CD4-positive, alpha-beta T cell treated with Interleukin-2 at 100 ng/mL for 4 hours (primary cell): Measurements from ENCODE around the gene CTRL.
"Not testable (repeated sequence)": the region's sequence is repeated elsewhere in the genome, so short reads cannot be mapped to it uniquely, and the experiment has no call there.

ENCODE experiments used
- DNase-seq: peaks from one replicate; pipeline ENCODE4 v3.0.0-alpha.2; 2020; ENCODE audit warnings: low spot score

The CTRL gene

DNA sequence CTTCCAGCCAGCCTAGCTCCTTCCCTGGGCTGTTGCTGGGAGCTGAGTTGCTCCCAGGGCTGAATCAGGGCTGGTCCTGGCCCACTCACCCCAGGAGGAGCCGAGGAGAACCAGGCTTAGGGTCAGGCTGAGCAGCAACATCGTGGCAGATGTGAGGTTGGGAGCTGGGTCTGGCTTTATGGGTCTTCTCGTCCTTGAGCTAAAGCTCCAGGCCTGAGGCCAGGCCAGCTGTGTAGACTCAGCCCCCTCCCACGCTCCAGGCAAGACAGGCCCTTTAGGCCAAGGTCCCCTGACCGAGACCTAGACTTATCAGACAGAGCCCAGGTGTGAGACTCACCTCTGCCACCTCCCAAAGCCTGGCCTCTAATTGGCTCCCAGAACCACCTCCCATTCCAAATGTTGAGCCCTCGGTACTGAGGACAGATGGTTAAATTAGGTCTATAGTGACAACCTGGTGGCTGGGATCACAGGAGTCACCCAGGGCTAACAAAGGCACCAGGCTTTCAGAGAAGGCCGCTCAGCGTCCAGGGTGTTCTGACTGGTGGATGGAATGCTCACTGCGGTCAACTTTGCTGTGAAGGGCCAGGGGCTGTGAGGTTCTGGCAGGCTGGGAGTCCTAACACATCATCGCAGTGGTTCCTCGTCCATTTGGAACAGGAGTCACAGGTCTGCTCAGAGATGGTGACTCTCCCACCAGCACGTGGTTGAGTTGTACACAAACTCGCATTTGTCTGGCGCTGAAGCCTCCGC, at the start of gene CTRL:
Gene CTRL (minus strand): TSS at position 151 of the 750 bp plus-strand sequence. CDS start 10 bp downstream, at position 141.
- no peak for DNase-seq

DNA sequence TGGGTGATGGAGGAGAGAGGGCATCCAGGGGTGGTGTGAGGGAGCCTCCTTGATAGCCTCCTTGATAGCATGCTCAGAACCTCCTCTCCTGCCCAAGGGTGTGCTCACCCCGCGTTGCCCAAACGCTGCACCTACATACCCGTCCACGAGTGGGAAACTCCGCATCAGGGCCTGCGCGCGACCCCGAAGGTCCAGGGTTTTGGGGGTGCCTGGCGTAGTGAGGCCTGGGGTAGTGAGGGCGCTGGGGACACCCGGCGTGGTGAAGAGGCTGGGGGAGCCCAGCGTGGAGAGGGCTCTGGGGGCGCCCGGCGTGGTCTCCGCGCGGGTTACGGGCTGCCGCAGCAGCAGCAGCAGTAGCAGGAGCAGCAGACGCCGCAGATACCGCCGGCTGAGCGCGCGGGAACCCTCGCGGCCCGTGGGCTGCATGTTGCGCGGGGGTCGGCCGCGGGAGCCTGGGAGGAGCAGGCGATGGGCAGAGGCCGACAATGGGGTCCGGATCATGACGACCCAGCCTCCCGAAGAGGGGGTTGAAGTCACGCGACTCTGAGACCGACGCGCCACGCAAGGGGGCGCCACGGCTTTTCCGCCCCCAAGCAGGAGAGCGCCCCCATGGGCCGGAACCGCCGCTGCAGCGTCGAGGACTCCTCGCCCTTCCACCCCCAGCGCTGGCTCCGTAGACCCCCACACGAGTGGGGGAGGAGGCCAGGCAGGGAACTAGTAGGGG, 48.5 kb upstream of the CTRL start, which contains the start of gene DPEP3:
Gene DPEP3 (minus strand): TSS at position 545 of the 724 bp plus-strand sequence. CDS start 119 bp downstream, at position 426.
- no peak for DNase-seq

DNA sequence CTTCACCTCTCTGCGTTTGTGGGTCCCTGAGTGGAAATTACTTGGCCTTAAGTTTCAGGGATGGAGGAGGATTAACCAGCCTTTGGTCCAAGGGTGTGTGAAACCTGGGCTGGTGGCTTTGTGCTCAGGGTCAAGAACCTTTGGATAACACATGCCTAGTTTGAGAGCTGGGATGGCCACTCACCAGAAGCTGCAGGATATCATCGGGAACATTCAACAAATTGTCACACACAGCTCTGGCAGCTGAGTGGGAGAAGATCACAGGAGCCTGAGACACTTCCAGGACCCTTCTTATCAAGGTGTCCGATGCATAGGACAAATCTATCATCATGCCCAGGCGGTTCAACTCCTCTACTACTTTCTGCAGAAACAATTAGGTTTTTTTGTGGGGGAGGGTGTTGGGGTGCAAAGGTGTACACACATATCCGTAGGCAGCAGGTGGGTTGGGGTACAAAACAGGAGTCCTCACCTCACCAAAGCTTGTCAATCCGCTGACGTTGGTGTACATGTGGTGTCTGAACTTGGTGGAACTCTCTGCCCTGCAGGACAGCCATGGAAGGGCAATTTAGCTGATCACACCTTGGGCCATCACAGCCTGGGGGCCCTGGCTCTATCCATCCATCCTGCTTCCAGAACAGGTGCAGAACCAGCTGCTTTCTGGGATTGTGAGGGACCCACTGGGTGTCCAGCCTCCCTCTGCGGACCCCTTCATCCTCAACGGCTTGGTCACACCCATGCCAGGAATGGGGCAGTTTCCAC, 46.0 kb upstream of the CTRL start:
- DNase-seq = no peak

DNA sequence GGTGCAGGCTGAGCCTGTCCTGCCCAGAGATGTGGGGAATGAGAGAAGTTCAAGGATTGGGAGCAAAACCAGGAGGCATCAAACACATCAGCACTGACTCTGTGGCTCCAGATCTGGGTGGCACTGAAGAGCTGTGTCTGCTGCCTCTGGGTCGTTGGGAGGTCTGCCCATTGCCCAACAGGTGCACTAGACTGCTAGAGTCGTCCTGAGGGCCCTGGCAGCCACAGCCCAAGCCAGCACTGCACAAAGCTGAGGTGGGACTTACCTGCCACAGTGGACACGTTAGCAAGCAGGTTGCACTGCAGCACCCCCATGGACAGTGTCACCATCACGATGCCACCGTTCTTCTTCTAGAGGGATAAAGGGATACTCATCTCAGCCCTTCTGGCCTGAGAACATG, 45.3 kb upstream of the CTRL start:
- DNase-seq = no peak

DNA sequence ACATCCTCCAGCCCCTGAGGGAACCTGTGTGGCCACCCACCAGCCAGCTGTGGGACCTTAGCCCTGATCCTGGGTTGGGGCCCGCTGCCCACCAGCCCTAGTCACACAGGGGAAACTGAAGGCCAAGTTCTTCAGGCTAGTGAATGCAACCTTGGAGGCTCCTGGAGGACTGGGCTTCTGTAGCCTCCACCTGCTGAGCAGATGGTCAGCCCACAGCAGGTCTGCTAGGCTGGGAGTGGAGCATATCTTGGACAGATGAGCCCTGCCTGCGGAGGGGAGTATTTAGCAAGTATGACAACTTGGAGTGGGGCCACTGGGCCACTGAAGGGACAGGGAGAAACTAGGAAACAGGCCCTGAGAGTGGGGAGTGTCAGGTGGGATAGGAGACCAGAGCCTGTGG, 44.5 kb upstream of the CTRL start:
- no peak for DNase-seq

DNA sequence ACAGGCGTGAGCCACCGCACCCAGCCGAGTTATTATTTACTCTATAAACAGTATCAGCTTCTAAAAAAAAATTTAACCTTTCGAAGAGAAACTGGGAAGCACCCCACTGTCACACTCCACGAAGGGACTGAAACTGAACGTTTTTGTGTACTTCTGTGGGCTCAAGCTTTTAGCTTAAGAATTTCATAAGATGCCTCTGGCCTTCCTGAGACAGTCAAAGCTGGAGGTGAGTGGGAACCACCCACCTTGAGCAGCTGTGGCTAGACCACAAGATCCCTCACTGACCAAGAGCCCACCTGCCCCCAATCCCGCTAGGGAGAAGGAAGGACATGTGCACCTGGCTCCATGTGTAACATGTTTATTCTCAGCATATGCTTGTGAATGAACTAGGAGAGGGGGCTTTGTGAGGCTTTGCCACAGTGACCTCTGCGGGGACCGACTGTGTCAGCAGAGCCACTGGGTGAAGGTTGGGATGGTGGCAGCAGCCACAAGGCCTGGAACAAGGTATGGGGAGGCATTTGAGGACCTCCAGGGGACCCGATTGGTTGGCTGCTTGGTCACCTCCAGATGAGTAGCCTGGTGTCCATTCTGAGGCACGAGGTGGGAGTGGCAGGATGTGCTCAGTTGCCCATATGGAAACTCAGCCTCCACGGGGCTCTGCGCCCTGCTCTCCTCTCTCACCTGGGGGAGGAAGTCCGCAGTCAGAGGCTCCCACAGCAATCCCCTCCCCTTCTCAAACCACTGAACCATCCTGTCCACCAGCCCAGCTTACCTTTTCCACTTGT, 43.9 kb upstream of the CTRL start:
- DNase-seq = no peak

DNA sequence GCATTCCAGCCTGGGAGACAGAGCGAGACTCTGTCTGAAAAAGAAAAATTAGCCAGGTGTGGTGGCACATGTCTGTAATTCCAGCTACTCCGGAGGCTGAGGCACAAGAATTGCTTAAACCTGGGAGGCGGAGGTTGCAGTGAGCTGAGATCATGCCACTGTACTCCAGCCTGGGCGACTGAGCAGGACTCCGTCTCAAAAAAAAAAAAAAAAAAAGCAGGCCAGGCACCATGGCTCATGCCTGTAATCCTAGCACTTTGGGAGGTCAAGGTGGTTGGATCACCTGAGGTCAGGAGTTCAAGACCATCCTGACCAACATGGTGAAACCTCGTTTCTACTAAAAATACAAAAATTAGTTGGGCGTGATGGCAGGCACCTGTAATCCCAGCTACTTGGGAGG, 40.6 kb upstream of the CTRL start:
- DNase-seq = not testable (repeated sequence)

DNA sequence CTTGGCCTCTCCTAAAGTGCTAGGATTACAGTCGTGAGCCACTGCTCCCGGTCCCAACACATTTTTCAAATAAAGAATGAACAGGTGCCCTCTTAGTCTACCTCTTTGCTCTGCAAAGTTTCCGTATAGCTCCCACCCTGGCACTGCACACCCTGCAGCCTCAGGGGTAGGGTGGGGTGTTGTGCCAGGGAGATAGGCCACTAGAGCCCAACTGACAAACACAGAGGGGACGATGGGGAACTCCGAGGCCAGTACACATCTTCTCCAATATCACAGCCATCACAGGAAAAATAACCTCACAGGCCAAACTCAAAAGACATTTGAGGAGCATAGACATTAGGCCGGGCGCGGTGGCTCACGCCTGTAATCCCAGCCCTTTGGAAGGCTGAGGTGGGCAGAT, 39.4 kb upstream of the CTRL start:
- DNase-seq = no peak

DNA sequence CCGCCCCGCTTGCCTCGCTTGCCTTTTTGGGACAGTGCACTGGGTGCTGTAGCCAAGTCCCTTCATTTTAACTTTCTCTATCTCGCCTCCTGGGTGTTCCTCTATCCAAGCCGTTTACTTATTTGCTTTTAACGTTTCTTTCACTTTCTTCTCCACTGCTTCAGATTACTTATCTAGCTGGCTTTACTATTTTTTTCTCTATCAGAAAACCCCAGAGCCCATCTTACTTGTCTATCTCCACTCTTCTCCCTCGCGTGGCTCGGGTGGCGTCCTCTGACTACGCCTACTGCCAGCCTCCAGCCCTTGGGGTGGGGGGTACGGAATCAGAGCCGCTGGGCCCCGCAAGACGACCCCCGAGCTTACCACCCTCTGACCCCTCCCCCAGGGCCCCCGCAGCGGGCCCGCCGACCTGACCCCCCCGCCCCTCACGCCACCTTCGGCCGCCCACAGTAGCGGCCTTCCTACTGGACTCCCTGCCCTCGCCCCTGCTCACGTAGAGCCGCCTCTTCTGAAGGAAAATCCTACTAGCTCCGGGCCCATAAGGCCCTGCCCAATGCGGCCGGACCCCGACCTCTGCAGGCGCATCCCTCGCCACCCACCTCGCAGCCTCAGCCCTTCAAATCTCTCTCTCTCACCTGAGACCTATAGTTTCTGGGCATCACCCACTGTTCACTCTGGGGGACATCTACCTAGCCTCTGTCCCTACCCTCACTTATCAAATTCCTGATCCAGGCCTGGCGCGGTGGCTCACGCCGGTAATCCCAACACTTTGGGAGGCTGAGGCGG, 37.8 kb upstream of the CTRL start:
- peak; percentile 9 for DNase-seq

DNA sequence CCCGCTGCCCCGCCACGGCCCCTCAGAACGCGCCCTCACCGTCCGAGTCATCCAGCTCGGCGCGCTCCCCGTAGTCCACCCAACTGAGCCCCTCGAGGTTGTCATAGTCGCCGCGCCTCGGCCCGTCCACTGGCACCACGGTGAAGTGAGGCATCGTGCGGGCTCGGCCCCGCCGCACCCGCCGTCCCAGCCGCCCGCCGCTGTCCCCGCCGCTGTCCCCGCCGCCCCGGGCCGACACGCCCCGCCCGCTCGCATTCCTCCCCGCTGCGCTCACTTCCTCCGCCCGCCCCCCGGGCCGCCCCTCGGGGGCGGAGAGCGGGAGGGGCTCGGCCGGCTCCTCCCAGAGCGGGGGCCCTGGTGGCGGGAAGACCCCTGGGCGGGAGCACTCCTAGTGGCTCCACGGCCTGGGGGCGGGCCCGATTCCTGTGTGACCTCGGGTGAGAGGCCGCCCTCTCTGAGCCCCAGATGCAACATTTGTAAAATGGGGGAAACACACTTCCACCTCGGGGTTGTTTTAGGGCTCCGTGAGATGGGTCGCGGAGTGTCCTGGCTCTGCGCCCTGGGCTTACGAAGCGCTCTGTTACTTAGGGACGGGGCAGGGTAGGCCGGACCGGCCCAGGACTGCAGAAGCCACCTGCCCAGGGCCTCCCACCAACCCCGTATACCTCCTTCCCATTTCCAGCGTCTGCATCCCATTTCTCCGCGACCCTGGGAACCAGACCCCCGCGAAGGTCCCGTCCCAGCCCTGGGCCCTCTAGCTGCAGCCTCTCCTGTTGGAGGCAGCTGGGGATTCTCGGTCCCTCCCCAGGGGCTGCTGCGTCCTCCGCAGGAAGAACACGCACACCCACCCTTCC, 37.0 kb upstream of the CTRL start, which contains the start of gene SLC12A4:
Gene SLC12A4 (minus strand): TSS at position 238 of the 854 bp plus-strand sequence. CDS start 84 bp downstream, at position 154.
- DNase-seq = peak; percentile 82

DNA sequence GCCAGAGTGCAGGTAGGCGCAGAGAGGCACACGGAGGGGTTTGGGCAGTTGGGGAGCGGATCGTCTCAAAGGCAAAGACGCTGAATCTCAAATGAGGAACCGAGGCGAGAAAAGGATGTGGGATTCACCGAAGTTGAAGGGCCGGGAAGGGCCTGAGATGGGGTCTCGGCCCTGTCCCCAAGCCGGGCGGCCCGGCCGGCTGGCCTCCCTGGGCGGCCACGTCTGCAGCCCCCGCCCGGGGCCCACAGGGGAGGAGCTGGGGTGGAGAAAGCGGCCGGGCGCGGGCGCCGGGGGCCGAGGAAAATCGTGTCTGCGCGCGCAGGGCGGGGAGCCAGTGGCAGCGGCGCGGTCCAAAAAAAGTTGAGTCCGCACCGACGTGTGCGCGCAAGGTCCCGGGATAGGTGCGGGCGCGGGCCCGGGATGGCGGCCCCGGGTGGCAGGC, 36.3 kb upstream of the CTRL start:
- DNase-seq = peak; percentile 8

DNA sequence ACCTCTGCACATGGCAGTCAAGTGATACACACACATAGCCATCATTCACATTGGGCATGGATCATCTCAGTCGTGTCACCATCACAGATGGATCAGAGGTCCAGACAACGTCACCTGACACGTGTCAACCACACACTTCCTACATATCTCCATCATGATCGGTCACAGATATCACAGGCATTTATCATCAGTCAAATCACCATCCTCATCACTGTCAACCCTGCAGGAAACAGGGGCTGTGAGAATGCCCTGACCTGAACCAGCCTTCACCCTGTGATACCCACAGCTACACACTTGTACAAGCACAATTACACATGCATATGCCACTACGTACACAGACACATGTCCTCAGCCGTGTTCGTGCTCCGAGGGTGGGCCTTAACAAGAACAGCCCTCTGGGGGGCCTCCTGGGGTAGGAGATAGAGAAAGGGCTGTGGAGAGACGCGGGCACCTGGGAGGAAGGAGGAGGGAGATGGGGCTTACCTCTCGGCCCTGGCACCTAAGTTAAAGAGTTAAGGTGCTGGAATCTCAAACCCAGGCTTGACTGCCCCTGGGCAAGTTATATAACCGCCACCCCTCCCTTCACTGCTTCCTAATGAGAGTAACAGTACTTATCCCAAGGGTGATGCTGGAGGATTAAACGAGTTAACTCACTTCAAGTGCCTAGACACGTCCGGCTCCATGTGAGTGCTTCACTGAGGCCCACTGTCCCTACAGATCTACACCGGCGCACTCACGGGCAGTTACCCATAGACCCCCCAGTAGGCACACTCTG, 35.7 kb upstream of the CTRL start:
- peak; percentile 31 for DNase-seq

DNA sequence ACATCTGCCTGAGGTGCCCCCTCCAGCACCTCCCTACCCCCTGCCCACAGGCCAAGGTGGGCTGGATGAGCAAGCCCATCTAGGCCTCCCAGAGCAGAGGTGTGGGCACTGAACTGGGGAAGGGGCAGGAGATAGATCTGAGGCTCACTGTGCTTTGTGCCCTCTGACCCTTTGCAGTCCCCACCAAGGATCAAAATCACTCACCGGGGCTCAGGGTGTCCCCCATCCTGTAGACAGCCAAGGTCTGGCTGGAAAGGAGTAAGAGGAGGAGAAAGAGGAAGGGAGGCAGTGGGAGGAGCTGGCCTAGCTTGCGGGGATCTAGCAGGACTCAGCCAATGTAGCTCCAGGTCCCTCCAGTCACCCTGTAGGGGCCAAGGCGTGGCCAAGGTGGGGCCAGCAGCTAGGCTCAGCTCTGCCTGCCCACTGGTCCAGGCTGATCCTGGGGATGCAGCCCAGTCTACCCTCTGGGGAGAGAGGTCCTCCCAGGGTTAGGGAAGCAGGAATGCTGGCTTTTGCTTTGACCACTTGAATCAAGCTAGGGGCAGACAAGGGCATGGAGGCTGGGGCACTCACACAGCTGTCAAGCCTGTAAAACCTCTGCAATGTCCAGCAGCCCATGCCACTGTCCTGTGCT, 35.0 kb upstream of the CTRL start:
- DNase-seq = no peak

DNA sequence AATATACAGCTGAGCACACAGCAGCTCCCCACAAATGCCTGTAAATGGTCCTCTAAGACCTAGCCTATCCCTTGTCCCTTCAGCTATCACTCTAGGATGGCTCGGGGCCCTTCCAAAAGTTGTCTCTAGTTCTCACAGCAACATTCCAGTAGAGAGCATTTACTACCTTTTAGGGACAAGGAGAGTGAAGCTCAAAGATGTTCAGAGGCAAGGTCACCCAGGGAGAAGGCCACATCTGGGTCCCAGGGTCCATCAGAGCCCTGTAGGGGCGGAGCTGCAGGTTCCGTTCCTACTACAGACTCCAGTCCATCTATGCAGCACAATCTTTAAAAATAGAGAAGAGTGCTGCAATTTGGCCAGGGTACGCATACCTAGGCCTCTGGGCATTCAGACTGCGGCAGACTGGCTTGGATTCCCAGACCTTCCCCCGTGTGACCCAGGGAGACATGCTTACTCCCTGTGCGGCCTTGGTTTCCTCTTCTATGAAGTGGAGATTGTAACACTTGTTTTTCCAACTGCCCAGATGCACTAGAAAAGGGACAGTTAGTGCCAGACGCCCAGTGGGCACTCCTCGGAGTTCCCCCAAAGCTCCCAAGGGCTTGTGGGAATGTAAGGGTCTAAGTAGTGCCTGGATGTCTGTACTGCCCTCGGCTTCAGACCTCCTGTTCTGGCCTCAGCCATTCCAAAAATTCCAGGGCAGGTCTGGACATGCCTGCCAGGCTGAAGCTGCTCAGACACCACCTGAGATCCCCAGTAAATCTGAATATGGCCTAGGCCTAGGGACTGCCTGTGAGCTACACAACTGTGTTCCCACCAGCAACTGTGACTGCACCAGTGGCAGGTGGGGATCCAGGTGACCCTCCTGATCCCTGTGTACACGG, 34.2 kb upstream of the CTRL start:
- no peak for DNase-seq

DNA sequence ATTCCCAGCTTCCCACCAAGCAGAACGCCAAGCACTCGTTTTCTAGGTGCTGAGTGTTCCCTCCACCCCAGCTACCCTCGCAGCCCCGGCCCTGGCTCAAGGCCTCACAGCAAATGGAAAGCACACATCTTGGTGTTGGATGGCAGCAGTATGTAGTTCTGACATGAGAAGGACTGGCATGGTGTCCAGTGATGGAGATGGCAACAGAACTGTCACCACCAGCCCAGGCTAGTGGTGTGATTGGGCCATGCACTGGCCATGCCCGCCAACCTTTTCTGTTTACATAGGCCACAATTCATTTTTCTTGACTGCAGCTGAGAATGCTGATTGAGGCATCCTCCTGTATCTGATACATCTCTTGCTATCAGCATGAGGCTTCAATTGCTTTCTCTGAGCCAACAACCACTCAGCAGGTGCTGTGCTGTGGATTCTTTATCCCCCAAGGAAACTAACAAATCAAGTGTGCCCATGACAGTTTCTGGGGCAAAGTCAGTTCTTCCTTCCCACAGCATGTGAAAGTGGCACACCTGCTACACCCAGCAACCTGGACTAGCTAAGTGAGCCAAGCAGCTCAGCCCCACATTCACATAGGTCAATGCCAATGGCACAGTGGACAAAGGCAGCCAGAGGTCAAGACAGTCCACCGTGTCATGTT, 32.9 kb upstream of the CTRL start:
- no peak for DNase-seq

DNA sequence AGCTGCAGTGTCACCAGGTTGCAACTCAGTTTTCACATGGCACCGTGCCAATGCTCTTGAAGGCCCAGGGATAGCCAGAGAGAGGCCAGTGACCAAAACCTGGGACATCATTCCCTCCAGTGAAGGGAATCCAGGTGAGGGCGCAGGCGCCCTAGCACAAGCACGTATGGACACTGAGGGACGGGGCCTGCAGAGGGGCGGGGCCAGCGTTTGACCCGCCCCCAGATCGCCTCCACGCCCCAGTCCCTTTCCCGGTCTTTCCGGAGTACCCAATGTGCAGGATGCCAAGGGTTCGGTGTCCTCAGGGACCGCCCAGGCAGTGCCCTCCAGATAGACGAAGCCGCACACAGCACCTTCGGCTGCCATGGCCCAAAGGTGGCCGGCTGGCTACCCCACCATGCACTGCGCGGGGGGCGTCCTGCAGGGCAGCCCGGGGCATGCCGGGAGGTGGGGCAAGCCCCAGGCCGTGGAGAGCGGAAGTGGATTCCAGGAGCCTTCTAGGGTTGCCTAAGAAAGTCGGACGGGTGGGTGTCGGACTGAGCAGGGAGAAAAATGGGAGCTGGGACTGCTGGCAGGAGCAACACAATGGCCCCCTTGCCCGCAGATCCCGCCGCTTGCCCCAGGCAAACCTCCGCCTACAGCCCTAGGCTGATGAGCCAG, 32.1 kb upstream of the CTRL start:
- no peak for DNase-seq

DNA sequence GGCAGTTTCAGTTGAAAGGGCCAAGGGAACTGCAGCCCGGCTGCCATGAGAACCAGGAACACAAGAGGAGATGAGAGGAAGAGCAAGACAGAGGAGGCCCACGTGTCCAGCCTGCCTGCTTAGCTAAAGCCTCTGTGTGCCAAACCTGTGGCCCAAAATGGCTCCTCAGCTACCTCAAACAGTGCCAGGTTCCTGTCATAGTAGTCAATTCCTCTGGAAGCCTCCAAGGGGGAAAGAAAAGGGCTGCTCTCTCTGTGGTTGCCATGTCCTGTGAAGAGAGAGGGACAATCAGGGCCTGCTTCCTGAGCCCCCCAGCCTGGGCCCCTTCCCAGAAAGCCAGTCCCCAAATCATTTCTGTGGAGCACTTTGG, 31.6 kb upstream of the CTRL start:
- DNase-seq = no peak
